ENCODE results near the gene LIPC. TPM values are rescaled to one million over a fixed set of nuclear protein-coding genes. Genes with fewer than 3 reads are reported as not detected.

Gene LIPC
- total and polyA plus RNA-seq, 7 donors: 0.36 to 3.0 (median 0.83) TPM; not detected in 2

GRCh38 chr15:58543664-58544335 lies 112.0 kb downstream of the LIPC start:
- Histone ChIP-seq H3K9me3 (no peaks in the 10 kb centered on the region), H3K36me3 (no peaks in the 10 kb centered on the region), H3K27ac (no peak overlapping the region), H3K4me1 (peaks cover 0 to 24% (median 18%) of the 10 kb centered on the region in 4 donors), H3K4me3 (no peak overlapping the region), H3K27me3 (no peaks in the 10 kb centered on the region)
- DNase-seq: no peak
- intact Hi-C loops (cut with DNase I): no loop called here
- WGBS, 2 donors: 91 to 96% methylated on average over 17 of the region's 17 CpGs
- TF ChIP-seq, protein P1, sequence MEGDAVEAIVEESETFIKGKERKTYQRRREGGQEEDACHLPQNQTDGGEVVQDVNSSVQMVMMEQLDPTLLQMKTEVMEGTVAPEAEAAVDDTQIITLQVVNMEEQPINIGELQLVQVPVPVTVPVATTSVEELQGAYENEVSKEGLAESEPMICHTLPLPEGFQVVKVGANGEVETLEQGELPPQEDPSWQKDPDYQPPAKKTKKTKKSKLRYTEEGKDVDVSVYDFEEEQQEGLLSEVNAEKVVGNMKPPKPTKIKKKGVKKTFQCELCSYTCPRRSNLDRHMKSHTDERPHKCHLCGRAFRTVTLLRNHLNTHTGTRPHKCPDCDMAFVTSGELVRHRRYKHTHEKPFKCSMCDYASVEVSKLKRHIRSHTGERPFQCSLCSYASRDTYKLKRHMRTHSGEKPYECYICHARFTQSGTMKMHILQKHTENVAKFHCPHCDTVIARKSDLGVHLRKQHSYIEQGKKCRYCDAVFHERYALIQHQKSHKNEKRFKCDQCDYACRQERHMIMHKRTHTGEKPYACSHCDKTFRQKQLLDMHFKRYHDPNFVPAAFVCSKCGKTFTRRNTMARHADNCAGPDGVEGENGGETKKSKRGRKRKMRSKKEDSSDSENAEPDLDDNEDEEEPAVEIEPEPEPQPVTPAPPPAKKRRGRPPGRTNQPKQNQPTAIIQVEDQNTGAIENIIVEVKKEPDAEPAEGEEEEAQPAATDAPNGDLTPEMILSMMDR (IDR thresholded peaks at IDR 0.05): no peak
- TF ChIP-seq POLR2AphosphoS5 (IDR thresholded peaks at IDR 0.05) (no peak), EP300 (IDR thresholded peaks at IDR 0.05) (no peak), POLR2A (IDR thresholded peaks at IDR 0.05) (no peak)

- H3K9me3 ChIP-seq: no peaks in the 10 kb centered on the region
- no peaks in the 10 kb centered on the region for H3K36me3 ChIP-seq
- intact Hi-C loops (cut with DNase I): no loop called here
- no peak overlapping the region for H3K27ac ChIP-seq
- 94% methylated on average over 5 of the region's 5 CpGs for WGBS, 2 donors
- no peak overlapping the region for H3K4me3 ChIP-seq
- no peaks in the 10 kb centered on the region for H3K27me3 ChIP-seq
- DNase-seq: no peak
- H3K4me1 ChIP-seq: peaks cover 0 to 34% (median 28%) of the 10 kb centered on the region in 4 donors
- TF ChIP-seq, protein P1 (IDR thresholded peaks at IDR 0.05): no peak
Measured at GRCh38 chr15:58544756-58545155, 113.0 kb downstream of the LIPC start.

DNA sequence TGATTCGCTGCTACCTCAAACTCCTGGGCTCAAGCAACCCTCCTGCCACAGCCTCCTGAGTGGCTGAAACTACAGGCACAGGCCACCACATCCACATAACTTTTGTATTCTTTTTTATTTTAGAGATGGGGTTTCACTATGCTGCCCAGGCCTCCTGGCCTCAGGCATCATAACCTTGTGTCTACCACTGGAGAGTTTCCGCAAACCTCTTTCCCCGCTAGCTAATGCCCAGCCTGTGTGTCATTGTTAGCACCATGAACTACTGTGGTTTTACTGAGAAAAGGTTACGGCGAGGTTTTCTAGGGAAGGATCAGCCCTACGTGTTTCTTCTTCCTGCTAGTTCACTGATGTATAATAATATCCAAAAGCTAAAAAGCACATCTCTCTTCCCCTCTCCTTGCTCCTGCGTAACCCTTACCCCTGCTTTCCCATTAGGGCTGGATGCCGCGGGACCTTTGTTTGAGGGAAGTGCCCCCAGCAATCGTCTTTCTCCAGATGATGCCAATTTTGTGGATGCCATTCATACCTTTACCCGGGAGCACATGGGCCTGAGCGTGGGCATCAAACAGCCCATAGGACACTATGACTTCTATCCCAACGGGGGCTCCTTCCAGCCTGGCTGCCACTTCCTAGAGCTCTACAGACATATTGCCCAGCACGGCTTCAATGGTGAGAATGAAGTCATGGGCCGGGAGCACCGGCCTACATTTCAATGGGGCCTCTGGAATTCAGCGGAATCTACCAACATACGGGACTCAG lies 113.7 kb downstream of the LIPC start:
- no peaks in the 10 kb centered on the region for H3K9me3 ChIP-seq
- H3K4me1 ChIP-seq: peaks cover 0 to 40% (median 33%) of the 10 kb centered on the region in 4 donors
- no peak overlapping the region for H3K4me3 ChIP-seq
- WGBS, 2 donors: 91 to 94% methylated on average over 18 of the region's 18 CpGs
- H3K36me3 ChIP-seq: no peaks in the 10 kb centered on the region
- no peaks in the 10 kb centered on the region for H3K27me3 ChIP-seq
- H3K27ac ChIP-seq: no peak overlapping the region
- intact Hi-C loops (cut with DNase I): no loop called here
- DNase-seq: no peak
- TF ChIP-seq EP300 (IDR thresholded peaks at IDR 0.05) (no peak), POLR2AphosphoS5 (IDR thresholded peaks at IDR 0.05) (no peak), POLR2A (IDR thresholded peaks at IDR 0.05) (no peak)
- TF ChIP-seq, protein P1 (IDR thresholded peaks at IDR 0.05): no peak

DNA sequence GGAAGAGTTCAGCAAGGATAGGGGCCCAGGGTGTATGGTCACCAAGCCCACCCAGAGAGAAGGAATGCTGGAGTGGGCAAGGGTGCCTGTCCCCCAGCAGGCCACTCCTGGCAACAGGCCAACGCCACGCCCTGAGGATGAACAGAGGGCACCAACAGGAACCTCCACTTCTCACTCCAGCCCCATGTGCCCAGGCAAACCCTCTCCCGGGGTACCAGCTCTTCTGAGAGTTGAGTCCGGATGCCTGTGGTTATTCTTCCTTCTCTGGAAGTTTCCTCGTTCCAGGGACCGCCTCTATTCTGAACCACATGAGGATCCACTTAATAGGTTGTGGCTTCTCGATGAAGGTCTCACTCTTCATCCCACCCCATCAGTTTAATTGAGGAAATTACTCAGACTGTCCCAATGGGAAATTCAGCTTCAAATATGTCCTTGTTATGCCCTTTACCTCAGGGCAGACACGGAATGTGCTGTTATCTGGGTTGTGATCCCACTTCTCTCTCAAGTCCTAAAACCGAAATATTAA lies 114.3 kb downstream of the LIPC start:
- Histone ChIP-seq H3K4me3 (no peak overlapping the region), H3K27ac (peak overlapping the region in 1 of 4 donors; percentile 51), H3K36me3 (no peaks in the 10 kb centered on the region), H3K27me3 (no peaks in the 10 kb centered on the region), H3K4me1 (peaks cover 0 to 40% (median 33%) of the 10 kb centered on the region in 4 donors), H3K9me3 (no peaks in the 10 kb centered on the region)
- 91 to 92% methylated on average over 9 of the region's 9 CpGs for WGBS, 2 donors
- intact Hi-C loops (cut with DNase I): no loop called here
- TF ChIP-seq POLR2A (IDR thresholded peaks at IDR 0.05) (no peak), EP300 (IDR thresholded peaks at IDR 0.05) (no peak)
- TF ChIP-seq, protein P1 (IDR thresholded peaks at IDR 0.05): no peak
- DNase-seq: no peak

All from sigmoid colon (tissue), 7 donors.